Mucosa of descending colon (tissue), 3 donors: Measurements from ENCODE around the gene CEP112. TPM values are rescaled to one million over a fixed set of nuclear protein-coding genes. Genes with fewer than 3 reads are reported as not detected.
"Not testable (repeated sequence)": the region's sequence is repeated elsewhere in the genome, so short reads cannot be mapped to it uniquely, and the experiment has no call there.

Source experiments
- ATAC-seq: fragments of 200-7000 bp; cut with Tn5 transposase; one replicate; pipeline ENCODE4 v1.9.1; 2020; ENCODE audit warnings: mild to moderate bottlenecking, moderate library complexity
- DNase-seq, 3 donors: peaks; one replicate each; pipeline ENCODE4 v3.0.0-alpha.2; 2020
- H3K36me3 ChIP-seq: fragments of 200-600 bp; one replicate; pipeline ENCODE4 v1.8.0; 2021; ENCODE audit warnings: low read depth, mild to moderate bottlenecking
- H3K4me1 ChIP-seq: fragments of 200-600 bp; one replicate; pipeline ENCODE4 v1.8.0; 2021; ENCODE audit warnings: low read depth, mild to moderate bottlenecking
- H3K4me3 ChIP-seq: fragments of 200-600 bp; one replicate; pipeline ENCODE4 v1.8.0; 2021; ENCODE audit warnings: mild to moderate bottlenecking
- H3K9me3 ChIP-seq: fragments of 200-600 bp; one replicate; pipeline ENCODE4 v1.8.0; 2021; ENCODE audit warnings: mild to moderate bottlenecking
- CTCF ChIP-seq: fragments of 200-600 bp; IDR thresholded peaks from one replicate; pipeline ENCODE4 v1.8.0; 2022; ENCODE audit warnings: antibody characterized with exemption, mild to moderate bottlenecking
- intact Hi-C, 2 donors: fragments of 100-400 bp; cut with DNase I in 1 of 2; cut with micrococcal nuclease in 1 of 2; formaldehyde crosslinking; loops; one replicate each; pipeline versions ENCODE4 v1.11.0 to v1.11.1; 2022; cut with DNase I, micrococcal nuclease
- total RNA-seq, 3 donors: library from RNA; stranded (reverse); fragmentation: NEBNext Ultra II Directional in 2 of 3; extraction: Animal tissue kit (Norgen Biotek cat#: 25700) in 2 of 3; gene quantifications; one replicate each; pipeline versions ENCODE4 v1.2.1 to v1.2.4, GENCODE V29; 2021 to 2023
- donor health status: DM: no; HTN: no; CAD: no; lungs with moderate emphysema.
- donor health status: DM: no; HTN: no; CAD: no.
- donor health status: DM: no; HTN: yes; CAD: no.

Gene CEP112
- total RNA-seq, 3 donors from 2014 or later, result 6.3 to 18.5 (median 7.0) TPM

GRCh38 chr17:65848751-65849150, 343.2 kb downstream of the CEP112 start:
- Histone ChIP-seq H3K4me1 (no peaks in the 10 kb centered on the region), H3K9me3 (no peaks in the 10 kb centered on the region), H3K4me3 (no peak overlapping the region), H3K36me3 (no peaks in the 10 kb centered on the region)
- ATAC-seq, result no peak
- TF ChIP-seq CTCF, result no peak
- no peak for DNase-seq
- intact Hi-C loops, result no loop called here

GRCh38 chr17:65841089-65841488, 350.8 kb downstream of the CEP112 start:
- Histone ChIP-seq H3K4me1 (no peaks in the 10 kb centered on the region), H3K4me3 (no peak overlapping the region), H3K9me3 (peaks cover 7% of the 10 kb centered on the region), H3K36me3 (no peaks in the 10 kb centered on the region)
- intact Hi-C loops, result no loop called here
- no peak for DNase-seq
- ATAC-seq, result peak; percentile 42
- TF ChIP-seq CTCF, result no peak

- intact Hi-C loops, H3K4me3 ChIP-seq, DNase-seq, ATAC-seq, H3K36me3 ChIP-seq, H3K4me1 ChIP-seq: not testable (repeated sequence)
- H3K9me3 ChIP-seq, result peaks cover 20% of the 10 kb centered on the region
These were observed 354.7 kb downstream of the CEP112 start for GRCh38 chr17:65837232-65837631.

GRCh38 chr17:65833214-65833613, 358.7 kb downstream of the CEP112 start:
- Histone ChIP-seq H3K4me3 (no peak overlapping the region), H3K4me1 (no peaks in the 10 kb centered on the region), H3K36me3 (no peaks in the 10 kb centered on the region), H3K9me3 (peaks cover 21% of the 10 kb centered on the region)
- no peak for ATAC-seq
- intact Hi-C loops, result no loop called here
- no peak for TF ChIP-seq CTCF
- DNase-seq, result no peak

GRCh38 chr17:65830356-65830755, 361.6 kb downstream of the CEP112 start:
- ATAC-seq, result no peak
- Histone ChIP-seq H3K36me3 (no peaks in the 10 kb centered on the region), H3K9me3 (peaks cover 21% of the 10 kb centered on the region), H3K4me3 (no peak overlapping the region), H3K4me1 (no peaks in the 10 kb centered on the region)
- DNase-seq, result no peak
- intact Hi-C loops, result no loop called here
- TF ChIP-seq CTCF, result no peak

- H3K36me3 ChIP-seq, intact Hi-C loops, H3K4me1 ChIP-seq, H3K4me3 ChIP-seq, DNase-seq, H3K9me3 ChIP-seq, ATAC-seq: not testable (repeated sequence)
These were observed 365.4 kb downstream of the CEP112 start for GRCh38 chr17:65826577-65826976.

GRCh38 chr17:65824901-65825300, 367.0 kb downstream of the CEP112 start:
- no peak for TF ChIP-seq CTCF
- intact Hi-C loops, result no loop called here
- Histone ChIP-seq H3K4me1 (no peaks in the 10 kb centered on the region), H3K9me3 (no peaks in the 10 kb centered on the region), H3K36me3 (no peaks in the 10 kb centered on the region), H3K4me3 (no peak overlapping the region)
- DNase-seq (no peak), ATAC-seq (no peak)
